Prostate gland (tissue), 2 donors: ENCODE measurements around the gene PCOLCE2. TPM values are rescaled to one million over a fixed set of nuclear protein-coding genes. Genes with fewer than 3 reads are reported as not detected.

Experiments used
- DNase-seq: peaks from one replicate; pipeline ENCODE4 v3.0.0-alpha.2; 2019; ENCODE audit warnings: low spot score
- H3K27ac ChIP-seq, 2 donors: fragments of 200-600 bp; sonication (generic); 2 replicates each; pipeline ENCODE4 v1.5.1; 2017 to 2019
- H3K27me3 ChIP-seq: fragments of 200-600 bp; sonication (generic); replicated peaks from 2 replicates; pipeline ENCODE4 v1.5.1; 2019; ENCODE audit not compliant: insufficient read depth
- H3K36me3 ChIP-seq, 2 donors: fragments of 200-600 bp; sonication (generic); 1 replicate in 1 of 2; 2 replicates in 1 of 2; pipeline versions ENCODE4 v1.5.1 to v1.8.1; 2017 to 2019
- H3K4me1 ChIP-seq: fragments of 200-600 bp; sonication (generic); replicated peaks from 2 replicates; pipeline ENCODE4 v1.5.1; 2019
- H3K4me3 ChIP-seq, 2 donors: fragments of 200-600 bp; sonication (generic); 2 replicates each; pipeline ENCODE4 v1.5.1; 2017 to 2019
- H3K9me3 ChIP-seq: fragments of 200-600 bp; sonication (generic); 2 replicates; pipeline ENCODE4 v1.5.1; 2017
- POLR2A ChIP-seq: fragments of 450-650 bp; IDR thresholded peaks from one replicate; pipeline ENCODE4 v1.6.1; 2016; ENCODE audit warnings: antibody characterized with exemption, mild to moderate bottlenecking
- POLR2AphosphoS5 ChIP-seq: sonication (generic); formaldehyde crosslinking; IDR thresholded peaks from one replicate; pipeline ENCODE4 v1.6.1; 2017; ENCODE audit warnings: antibody characterized with exemption
- WGBS: methylation state at CpG from one replicate; pipeline ENCODE4 v1.1.5; 2018; 5-methylcytosine and 5-hydroxymethylcytosine counted together
- intact Hi-C: fragments of 100-400 bp; cut with DNase I; formaldehyde crosslinking; loops from one replicate; pipeline ENCODE4 v1.14.2; 2022
- total RNA-seq, 2 donors: library from RNA; depleted of rRNA; stranded (reverse); fragments of >200 nt; gene quantifications; one replicate each; pipeline ENCODE4 v1.1.0, GENCODE V29; 2016
- TF ChIP-seq, protein P1 (sequence below), 4 experiments: fragments of 200-600 bp in 2 of 4; fragments of 450-650 bp in 2 of 4; sonication (generic) in 2 of 4; IDR thresholded peaks; 1 replicate in 3 of 4; 2 replicates in 1 of 4; pipeline ENCODE4 v1.5.1; 2016 to 2019; ENCODE audit warnings: antibody characterized with exemption in 4 of 4, mild to moderate bottlenecking in 2 of 4, moderate library complexity in 2 of 4

The PCOLCE2 gene
- total RNA-seq, 2 donors from 2014 or later = 11.0 to 14.2 TPM

DNA sequence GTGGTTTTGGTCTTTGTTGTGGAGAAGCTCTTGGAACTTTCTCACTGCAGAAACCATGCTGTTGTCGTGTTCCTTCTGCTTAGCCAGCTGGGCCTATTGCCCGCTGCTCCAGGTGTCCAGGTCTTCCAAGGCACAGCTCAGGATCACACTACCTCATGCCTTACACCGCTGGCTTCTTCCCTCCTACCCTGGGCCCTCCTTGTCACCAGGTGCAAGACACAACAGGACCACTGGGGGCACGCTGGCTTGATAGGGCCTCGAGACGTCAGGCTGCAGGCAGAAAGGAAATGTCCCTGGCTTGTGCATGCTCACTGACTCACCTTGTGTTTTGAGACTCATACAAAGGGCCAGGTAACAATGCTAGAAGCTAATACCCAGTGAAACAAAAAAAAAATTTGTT, 42.3 kb upstream of the PCOLCE2 start:
- TF ChIP-seq POLR2A = no peak
- TF ChIP-seq, protein P1, sequence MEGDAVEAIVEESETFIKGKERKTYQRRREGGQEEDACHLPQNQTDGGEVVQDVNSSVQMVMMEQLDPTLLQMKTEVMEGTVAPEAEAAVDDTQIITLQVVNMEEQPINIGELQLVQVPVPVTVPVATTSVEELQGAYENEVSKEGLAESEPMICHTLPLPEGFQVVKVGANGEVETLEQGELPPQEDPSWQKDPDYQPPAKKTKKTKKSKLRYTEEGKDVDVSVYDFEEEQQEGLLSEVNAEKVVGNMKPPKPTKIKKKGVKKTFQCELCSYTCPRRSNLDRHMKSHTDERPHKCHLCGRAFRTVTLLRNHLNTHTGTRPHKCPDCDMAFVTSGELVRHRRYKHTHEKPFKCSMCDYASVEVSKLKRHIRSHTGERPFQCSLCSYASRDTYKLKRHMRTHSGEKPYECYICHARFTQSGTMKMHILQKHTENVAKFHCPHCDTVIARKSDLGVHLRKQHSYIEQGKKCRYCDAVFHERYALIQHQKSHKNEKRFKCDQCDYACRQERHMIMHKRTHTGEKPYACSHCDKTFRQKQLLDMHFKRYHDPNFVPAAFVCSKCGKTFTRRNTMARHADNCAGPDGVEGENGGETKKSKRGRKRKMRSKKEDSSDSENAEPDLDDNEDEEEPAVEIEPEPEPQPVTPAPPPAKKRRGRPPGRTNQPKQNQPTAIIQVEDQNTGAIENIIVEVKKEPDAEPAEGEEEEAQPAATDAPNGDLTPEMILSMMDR (IDR thresholded peaks at IDR 0.05) = no peak
- no peak for TF ChIP-seq POLR2AphosphoS5
- WGBS = 73% methylated on average over 6 of the region's 6 CpGs
- H3K36me3 ChIP-seq = no peaks in the 10 kb centered on the region
- no peaks in the 10 kb centered on the region for H3K27me3 ChIP-seq
- no peaks in the 10 kb centered on the region for H3K4me1 ChIP-seq
- intact Hi-C loops = no loop called here
- no peak overlapping the region for H3K4me3 ChIP-seq
- DNase-seq = no peak
- H3K9me3 ChIP-seq = no peaks in the 10 kb centered on the region
- H3K27ac ChIP-seq = no peak overlapping the region

DNA sequence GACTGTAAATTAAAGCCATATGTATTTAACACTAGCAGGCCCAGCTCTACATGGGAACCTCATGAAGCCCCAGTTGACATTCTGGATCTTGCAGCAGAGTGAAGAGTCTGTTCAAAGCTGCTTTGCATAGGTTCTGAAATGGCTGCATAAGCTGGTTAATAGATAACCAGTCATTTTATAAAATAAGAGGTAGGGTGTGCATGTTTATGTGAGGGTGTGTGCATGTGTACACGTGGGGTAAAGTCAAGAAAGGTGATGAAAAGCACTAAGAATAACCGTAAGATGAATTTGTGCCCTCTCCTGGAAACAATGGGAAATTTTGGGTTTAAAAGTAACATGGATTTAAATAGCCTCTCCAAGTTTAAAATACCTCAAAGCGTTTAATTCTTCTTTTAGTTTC, 41.6 kb upstream of the PCOLCE2 start:
- Histone ChIP-seq H3K36me3 (no peaks in the 10 kb centered on the region), H3K4me3 (no peak overlapping the region), H3K9me3 (no peaks in the 10 kb centered on the region), H3K27ac (no peak overlapping the region), H3K4me1 (no peaks in the 10 kb centered on the region), H3K27me3 (no peaks in the 10 kb centered on the region)
- no peak for DNase-seq
- WGBS = 50% methylated on average over 3 of the region's 3 CpGs
- intact Hi-C loops = no loop called here
- no peak for TF ChIP-seq POLR2A
- TF ChIP-seq, protein P1 (IDR thresholded peaks at IDR 0.05) = no peak

DNA sequence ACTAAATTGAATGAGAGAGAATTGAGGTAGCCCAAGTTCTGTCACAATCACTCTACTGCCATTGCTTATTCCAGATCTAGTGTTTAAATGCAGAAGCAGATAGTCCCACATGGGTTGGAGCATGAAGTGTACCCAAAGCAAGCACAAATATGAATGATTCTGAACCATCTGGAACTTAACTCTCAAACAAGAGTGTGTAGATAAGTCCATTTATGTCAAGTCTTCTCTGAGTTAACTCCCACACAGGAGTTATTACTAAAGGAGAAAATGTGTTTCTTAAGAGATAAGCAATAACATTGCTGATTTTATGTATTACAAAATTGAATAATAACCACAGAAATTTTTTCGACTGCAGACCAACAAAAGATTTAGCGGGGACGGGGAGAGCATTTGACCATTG, 41.0 kb upstream of the PCOLCE2 start:
- DNase-seq = no peak
- Histone ChIP-seq H3K4me3 (no peak overlapping the region), H3K9me3 (no peaks in the 10 kb centered on the region), H3K36me3 (no peaks in the 10 kb centered on the region), H3K4me1 (no peaks in the 10 kb centered on the region), H3K27ac (no peak overlapping the region), H3K27me3 (no peaks in the 10 kb centered on the region)
- intact Hi-C loops = no loop called here
- TF ChIP-seq, protein P1 (IDR thresholded peaks at IDR 0.05) = no peak
- TF ChIP-seq POLR2A = no peak
- WGBS = 87% methylated on average over 3 of the region's 3 CpGs

DNA sequence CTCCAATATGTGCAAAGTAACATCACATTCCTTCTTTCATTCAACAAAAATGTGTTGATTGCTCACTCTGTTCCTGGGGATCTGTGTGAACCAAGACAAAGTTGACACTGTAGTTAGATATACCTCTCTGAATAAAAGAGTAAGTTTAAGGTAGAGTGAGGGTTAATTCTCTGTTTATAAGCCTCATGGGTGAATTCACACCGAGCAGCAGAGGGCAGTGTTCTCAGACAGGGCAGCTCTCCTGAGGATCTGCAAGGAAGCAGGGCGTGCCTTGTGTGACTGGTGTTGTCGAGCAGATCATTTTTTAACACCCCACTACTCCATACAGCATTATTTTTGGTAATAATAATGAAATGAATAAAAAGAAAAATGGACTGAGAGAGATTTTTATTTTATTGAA, 40.2 kb upstream of the PCOLCE2 start:
- intact Hi-C loops = no loop called here
- no peak for DNase-seq
- WGBS = 35% methylated on average over 3 of the region's 3 CpGs
- Histone ChIP-seq H3K4me3 (no peak overlapping the region), H3K27ac (no peak overlapping the region), H3K9me3 (no peaks in the 10 kb centered on the region), H3K27me3 (no peaks in the 10 kb centered on the region), H3K4me1 (no peaks in the 10 kb centered on the region), H3K36me3 (no peaks in the 10 kb centered on the region)
- no peak for TF ChIP-seq POLR2A
- TF ChIP-seq, protein P1 (IDR thresholded peaks at IDR 0.05) = peak in 2 of 4 experiments; percentile 21 to 24

DNA sequence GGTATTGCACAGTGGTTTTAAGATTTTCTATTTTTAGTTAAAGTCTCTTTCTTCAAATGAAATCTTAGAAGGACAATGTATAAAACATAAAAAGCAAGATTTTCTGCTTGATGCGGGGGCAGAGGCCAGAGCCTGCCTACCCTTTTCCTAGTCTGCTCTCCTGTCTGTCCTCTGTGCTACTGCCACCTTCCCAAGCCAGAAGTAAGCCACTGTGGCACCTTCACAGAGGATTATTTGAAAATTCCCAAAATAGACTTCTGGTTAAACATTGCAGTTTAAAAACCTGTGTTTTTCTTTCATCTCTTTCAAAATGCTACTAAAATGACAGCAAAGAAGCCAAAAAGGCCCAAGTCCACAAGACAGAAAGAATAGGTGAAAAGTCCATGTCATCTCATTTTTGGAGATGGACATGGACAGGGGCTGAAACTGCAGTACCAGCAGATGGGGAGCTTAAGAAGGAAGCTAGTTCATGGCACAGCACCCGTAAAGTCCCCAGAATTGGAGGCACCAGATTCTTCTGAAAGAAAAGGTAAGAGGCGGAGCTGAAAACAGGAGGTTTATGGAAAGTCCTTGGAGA, 37.6 kb upstream of the PCOLCE2 start:
- Histone ChIP-seq H3K4me1 (no peaks in the 10 kb centered on the region), H3K36me3 (no peaks in the 10 kb centered on the region), H3K27ac (no peak overlapping the region), H3K9me3 (no peaks in the 10 kb centered on the region), H3K4me3 (no peak overlapping the region), H3K27me3 (no peaks in the 10 kb centered on the region)
- 95% methylated on average over 3 of the region's 3 CpGs for WGBS
- no peak for DNase-seq
- intact Hi-C loops = no loop called here
- TF ChIP-seq POLR2A (no peak), POLR2AphosphoS5 (no peak)
- TF ChIP-seq, protein P1 (IDR thresholded peaks at IDR 0.05) = no peak
